HepG2 (cell line): ENCODE results near the gene EMC9. TPM values are rescaled to one million over a fixed set of nuclear protein-coding genes. Genes with fewer than 3 reads are reported as not detected.

Source experiments
- ARNT2 ChIP-seq: sonication (generic); formaldehyde crosslinking; IDR thresholded peaks from 2 replicates; pipeline ENCODE4 v1.8.0; 2022; ENCODE audit warnings: mild to moderate bottlenecking, low read depth, missing genetic modification reagents, moderate library complexity
- CBX2 ChIP-seq, 2 experiments: fragments of 200-600 bp in 1 of 2; sonication (generic); formaldehyde crosslinking in 1 of 2; IDR thresholded peaks; 2 replicates each; pipeline versions ENCODE4 v1.7.0 to v1.8.1; 2018 to 2022; ENCODE audit warnings: low read depth in 2 of 2, low read length in 1 of 2, mild to moderate bottlenecking in 1 of 2, missing genetic modification reagents in 1 of 2
- DBP ChIP-seq: sonication (generic); formaldehyde crosslinking; IDR thresholded peaks from 2 replicates; pipeline ENCODE4 v1.4.0; 2020; ENCODE audit warnings: missing genetic modification reagents; ENCODE audit errors: not compliant biosample characterization
- FOXA3 ChIP-seq: IDR thresholded peaks from 2 replicates; pipeline ENCODE4 v1.6.1; 2016; ENCODE audit warnings: missing genetic modification reagents, missing compliant biosample characterization
- FOXP4 ChIP-seq: sonication (generic); formaldehyde crosslinking; IDR thresholded peaks from 2 replicates; pipeline ENCODE4 v1.4.0; 2020; ENCODE audit warnings: missing genetic modification reagents
- NFATC3 ChIP-seq: sonication (generic); formaldehyde crosslinking; IDR thresholded peaks from 2 replicates; pipeline ENCODE4 v1.5.1; 2020; ENCODE audit warnings: mild to moderate bottlenecking, missing genetic modification reagents
- NKX3-1 ChIP-seq: sonication (generic); formaldehyde crosslinking; IDR thresholded peaks from 2 replicates; pipeline ENCODE4 v1.5.0; 2020; ENCODE audit warnings: missing genetic modification reagents
- NRL ChIP-seq: sonication (generic); formaldehyde crosslinking; IDR thresholded peaks from 2 replicates; pipeline ENCODE4 v1.5.0; 2020; ENCODE audit warnings: missing genetic modification reagents, mild to moderate bottlenecking, moderate library complexity, borderline replicate concordance
- REST ChIP-seq, 2 experiments: IDR thresholded peaks; 2 replicates each; pipeline ENCODE4 v1.6.1; 2011 to 2012; ENCODE audit warnings: low read length in 2 of 2, borderline replicate concordance in 1 of 2, low read depth in 1 of 2, mild to moderate bottlenecking in 1 of 2, moderate library complexity in 1 of 2
- STAT6 ChIP-seq: sonication (generic); formaldehyde crosslinking; IDR thresholded peaks from 2 replicates; pipeline ENCODE4 v1.4.0; 2020; ENCODE audit warnings: missing genetic modification reagents, mild to moderate bottlenecking, borderline replicate concordance
- XRCC5 ChIP-seq: fragments of 200-400 bp; formaldehyde crosslinking; optimal IDR thresholded peaks from 2 replicates; pipeline ENCODE3; 2017; ENCODE audit warnings: mild to moderate bottlenecking, low read length
- ZBTB21 ChIP-seq: sonication (generic); formaldehyde crosslinking; IDR thresholded peaks from 2 replicates; pipeline ENCODE4 v1.4.0; 2020; ENCODE audit warnings: missing genetic modification reagents
- ZNF20 ChIP-seq: sonication (generic); formaldehyde crosslinking; IDR thresholded peaks from 2 replicates; pipeline ENCODE4 v1.4.0; 2020; ENCODE audit warnings: mild to moderate bottlenecking, moderate library complexity, missing genetic modification reagents
- ZNF282 ChIP-seq: fragments of 450-650 bp; IDR thresholded peaks from 2 replicates; pipeline ENCODE4 v1.6.1; 2018; ENCODE audit not compliant: partially characterized antibody
- ZNF33B ChIP-seq: sonication (generic); formaldehyde crosslinking; IDR thresholded peaks from 2 replicates; pipeline ENCODE4 v1.5.1; 2020; ENCODE audit warnings: mild to moderate bottlenecking, missing genetic modification reagents
- ZNF562 ChIP-seq: sonication (generic); formaldehyde crosslinking; IDR thresholded peaks from 2 replicates; pipeline ENCODE4 v1.8.0; 2022; ENCODE audit warnings: missing genetic modification reagents, borderline replicate concordance
- ZNF674 ChIP-seq: sonication (generic); formaldehyde crosslinking; IDR thresholded peaks from 2 replicates; pipeline ENCODE4 v1.5.0; 2020; ENCODE audit warnings: low read depth, mild to moderate bottlenecking, missing genetic modification reagents
- polyA plus RNA-seq, 8 experiments: library from polyadenylated mRNA; depleted of rRNA in 3 of 8; stranded (reverse) in 7 of 8; unstranded in 1 of 8; fragments of >200 nt; fragmentation: Illumina TruSeq in 4 of 8; extraction: Trizol in 4 of 8; gene quantifications; 2 replicates each; pipeline versions ENCODE4 v1.2.1 to v1.2.3, GENCODE V29; 2011 to 2016; ENCODE audit warnings: low read depth in 4 of 8, missing spikeins in 1 of 8, mixed read lengths in 1 of 8; ENCODE audit not compliant: insufficient read depth in 1 of 8
- total RNA-seq, 5 experiments: library from RNA; depleted of rRNA; stranded (reverse); fragments of >200 nt; fragmentation: Illumina TruSeq; extraction: Trizol; gene quantifications; 2 replicates each; pipeline ENCODE4 v1.2.3, GENCODE V29; 2016; ENCODE audit warnings: low read depth in 1 of 5

The EMC9 gene
- total and polyA plus RNA-seq, 2 of the 13 experiments (the other 11 are each of a cell fraction or from before 2014, with no cell fraction given) = 60.5 to 78.7 TPM

- TF ChIP-seq STAT6 (0 out of 2 replicates have a peak, but pooled peaks have one; percentile 69), NKX3-1 (CRISPR knock-in tag) (no peak), ZNF33B (CRISPR knock-in tag) (0 out of 2 replicates have a peak, but pooled peaks have one; percentile 48), ZBTB21 (CRISPR knock-in tag) (0 out of 2 replicates have a peak, but pooled peaks have one; percentile 47), NFATC3 (no peak), FOXP4 (CRISPR knock-in tag) (peak; percentile 5; the same call in 1 of the 2 replicates), ZNF20 (CRISPR knock-in tag) (no peak), NRL (CRISPR knock-in tag) (no peak), ZNF282 (no peak), REST (IDR thresholded peaks at IDR 0.05; ENCODE audit: borderline replicate concordance in 1 of 2, low read depth in 1 of 2, low read length in 2 of 2) (no peak), XRCC5 (no peak), ZNF674 (no peak), DBP (no peak), CBX2 (IDR thresholded peaks at IDR 0.05; ENCODE audit: low read depth, low read length) (no peak), CBX2 (CRISPR knock-in tag; IDR thresholded peaks at IDR 0.05; ENCODE audit: low read depth) (0 out of 2 replicates have a peak, but pooled peaks have one; percentile 53), ZNF562 (CRISPR knock-in tag) (no peak), FOXA3 (CRISPR knock-in tag) (no peak), ARNT2 (CRISPR knock-in tag) (peak; percentile 19)
These were observed 4.5 kb upstream of the EMC9 start (continued) for GRCh38 chr14:24145690-24146452.
